ENCODE measurements around the gene PIAS1.

Gene PIAS1

DNA sequence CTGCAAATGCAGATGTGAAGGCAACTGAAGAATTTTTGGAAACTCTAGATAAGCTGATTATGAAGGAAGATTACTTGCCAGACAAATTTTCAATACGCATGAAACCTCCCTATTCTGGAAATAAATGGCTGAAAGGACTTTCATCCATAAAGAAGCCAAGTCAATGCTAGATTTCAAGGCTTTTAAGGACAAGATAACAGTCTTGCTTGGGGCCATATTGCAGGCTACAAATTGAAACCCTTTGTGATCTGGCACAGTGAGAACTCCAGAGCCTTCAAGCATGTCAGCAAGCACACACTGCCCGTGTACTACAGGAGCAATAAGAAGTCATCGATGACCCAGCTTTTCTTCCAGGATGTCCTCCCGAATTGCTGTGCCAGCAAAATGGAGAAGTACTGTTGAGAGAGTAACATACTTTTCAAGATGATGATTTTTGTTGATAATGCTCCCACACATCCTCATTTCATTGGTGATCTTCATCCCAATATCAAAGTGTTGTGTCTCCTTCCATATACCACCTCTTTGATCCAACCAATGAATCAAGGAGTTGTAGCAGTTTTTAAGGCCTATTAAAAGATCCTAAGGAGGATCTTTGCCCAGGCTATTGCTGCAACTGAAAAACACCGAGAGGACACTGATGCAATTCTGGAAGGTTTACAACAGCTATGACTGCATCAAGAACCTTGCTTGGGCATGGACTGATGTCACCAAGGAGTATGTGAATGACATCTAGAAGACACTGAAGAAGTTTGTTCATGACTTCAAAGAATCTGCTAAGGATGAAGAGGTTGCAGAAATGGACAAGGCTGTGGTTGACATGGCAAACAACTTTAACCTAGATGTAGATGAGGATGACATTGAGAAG lies 130.7 kb downstream of the PIAS1 start:
- no peak for DNase-seq (ENCODE audit: low read depth)
- H3K4me3 ChIP-seq (ENCODE audit: low read length): no peak overlapping the region
- TF ChIP-seq, protein P1, sequence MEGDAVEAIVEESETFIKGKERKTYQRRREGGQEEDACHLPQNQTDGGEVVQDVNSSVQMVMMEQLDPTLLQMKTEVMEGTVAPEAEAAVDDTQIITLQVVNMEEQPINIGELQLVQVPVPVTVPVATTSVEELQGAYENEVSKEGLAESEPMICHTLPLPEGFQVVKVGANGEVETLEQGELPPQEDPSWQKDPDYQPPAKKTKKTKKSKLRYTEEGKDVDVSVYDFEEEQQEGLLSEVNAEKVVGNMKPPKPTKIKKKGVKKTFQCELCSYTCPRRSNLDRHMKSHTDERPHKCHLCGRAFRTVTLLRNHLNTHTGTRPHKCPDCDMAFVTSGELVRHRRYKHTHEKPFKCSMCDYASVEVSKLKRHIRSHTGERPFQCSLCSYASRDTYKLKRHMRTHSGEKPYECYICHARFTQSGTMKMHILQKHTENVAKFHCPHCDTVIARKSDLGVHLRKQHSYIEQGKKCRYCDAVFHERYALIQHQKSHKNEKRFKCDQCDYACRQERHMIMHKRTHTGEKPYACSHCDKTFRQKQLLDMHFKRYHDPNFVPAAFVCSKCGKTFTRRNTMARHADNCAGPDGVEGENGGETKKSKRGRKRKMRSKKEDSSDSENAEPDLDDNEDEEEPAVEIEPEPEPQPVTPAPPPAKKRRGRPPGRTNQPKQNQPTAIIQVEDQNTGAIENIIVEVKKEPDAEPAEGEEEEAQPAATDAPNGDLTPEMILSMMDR (conservative IDR thresholded peaks at IDR 0.05; ENCODE audit: low read length): no peak

DNA sequence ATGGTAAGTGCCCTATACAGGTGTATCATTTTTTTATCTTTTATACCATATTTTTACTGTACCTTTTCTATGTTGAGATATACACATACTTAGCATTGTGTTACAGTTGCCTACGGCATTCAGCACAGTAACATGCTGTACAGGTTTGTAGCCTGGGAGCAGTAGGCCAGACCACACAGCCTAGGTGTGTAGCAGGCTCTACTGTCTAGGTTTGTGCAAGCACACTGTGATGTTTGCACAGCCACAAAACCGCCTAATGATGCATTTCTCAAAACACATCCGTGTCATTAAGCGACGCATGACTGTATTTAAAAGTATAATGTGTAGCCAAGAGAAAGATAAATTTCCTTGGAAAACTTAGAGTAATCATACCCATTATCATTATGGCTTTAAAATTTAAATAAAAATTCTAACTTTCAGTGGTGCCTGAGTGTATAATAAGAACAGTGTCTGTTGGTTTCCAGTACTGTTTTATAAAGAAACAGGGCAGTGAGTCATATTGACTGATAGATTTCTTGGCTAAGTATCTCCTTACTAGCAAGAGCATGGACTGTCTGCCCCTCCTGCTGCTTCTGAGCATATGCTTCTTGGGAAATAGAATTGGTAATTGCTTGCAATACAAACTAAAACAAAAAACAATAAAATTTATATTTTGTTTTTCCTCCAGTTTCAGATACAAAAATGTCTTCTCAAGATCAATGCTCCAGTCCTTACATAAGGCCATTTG lies 132.7 kb downstream of the PIAS1 start:
- H3K4me3 ChIP-seq (ENCODE audit: low read length): no peak overlapping the region
- DNase-seq (ENCODE audit: low read depth): peak; percentile 82
- TF ChIP-seq, protein P1 (conservative IDR thresholded peaks at IDR 0.05; ENCODE audit: low read length): no peak; the same call in 1 of the 2 replicates

DNA sequence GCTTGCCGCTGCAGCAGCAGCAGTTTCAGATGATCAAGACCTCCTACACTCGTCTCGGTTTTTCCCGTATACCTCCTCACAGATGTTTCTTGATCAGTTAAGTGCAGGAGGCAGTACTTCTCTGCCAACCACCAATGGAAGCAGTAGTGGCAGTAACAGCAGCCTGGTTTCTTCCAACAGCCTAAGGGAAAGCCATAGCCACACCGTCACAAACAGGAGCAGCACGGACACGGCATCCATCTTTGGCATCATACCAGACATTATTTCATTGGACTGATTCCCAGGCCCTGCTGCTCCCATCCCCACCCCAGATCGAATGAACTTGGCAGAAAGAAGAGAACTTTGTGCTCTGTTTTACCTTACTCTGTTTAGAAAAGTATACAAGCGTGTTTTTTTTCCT lies 133.4 kb downstream of the PIAS1 start:
- TF ChIP-seq, protein P1 (conservative IDR thresholded peaks at IDR 0.05; ENCODE audit: low read length): no peak
- peak; percentile 73 for DNase-seq (ENCODE audit: low read depth)
- H3K4me3 ChIP-seq (ENCODE audit: low read length): peak overlapping the region; percentile 15; the same call in 1 of the 2 replicates

DNA sequence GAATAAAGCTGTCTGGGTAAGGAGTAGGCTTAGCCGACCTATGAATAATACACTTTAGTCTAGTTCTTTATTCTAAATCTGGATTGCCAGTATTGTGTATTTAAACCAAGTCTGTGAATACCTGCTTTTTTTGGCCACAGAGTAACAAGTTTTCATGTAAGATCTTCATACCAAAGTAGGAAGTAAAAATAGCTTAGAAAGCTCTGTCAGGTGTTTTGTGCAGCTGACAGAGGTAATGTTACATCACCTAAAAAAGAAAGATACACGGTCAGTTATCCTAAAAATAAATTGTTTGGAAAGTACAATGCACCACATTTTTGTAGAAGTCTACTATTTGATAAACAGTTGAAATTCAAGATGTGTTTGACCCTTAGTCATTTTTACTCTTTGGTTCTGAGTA lies 134.5 kb downstream of the PIAS1 start:
- H3K4me3 ChIP-seq (ENCODE audit: low read length): no peak overlapping the region
- TF ChIP-seq, protein P1 (conservative IDR thresholded peaks at IDR 0.05; ENCODE audit: low read length): no peak
- DNase-seq (ENCODE audit: low read depth): no peak

DNA sequence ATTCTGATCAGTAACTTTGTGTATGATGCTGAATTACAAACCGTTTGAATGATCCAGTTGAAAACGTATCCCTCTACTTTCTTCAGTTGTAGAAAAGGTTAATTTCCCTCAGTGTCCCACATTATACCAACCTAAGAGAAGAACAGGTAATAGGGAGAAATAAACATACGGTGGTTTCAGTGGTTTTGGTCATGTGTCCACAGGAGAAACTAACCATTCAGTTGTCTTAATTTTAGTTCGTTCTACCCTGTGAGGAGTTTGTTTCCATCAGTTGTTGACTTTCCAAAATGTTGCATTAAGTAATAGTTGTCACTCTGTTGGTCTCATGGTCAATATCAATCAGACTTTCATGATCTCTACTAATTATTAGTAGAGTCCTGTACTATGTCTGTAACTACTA lies 135.9 kb downstream of the PIAS1 start:
- TF ChIP-seq, protein P1 (conservative IDR thresholded peaks at IDR 0.05; ENCODE audit: low read length): no peak
- DNase-seq (ENCODE audit: low read depth): no peak

DNA sequence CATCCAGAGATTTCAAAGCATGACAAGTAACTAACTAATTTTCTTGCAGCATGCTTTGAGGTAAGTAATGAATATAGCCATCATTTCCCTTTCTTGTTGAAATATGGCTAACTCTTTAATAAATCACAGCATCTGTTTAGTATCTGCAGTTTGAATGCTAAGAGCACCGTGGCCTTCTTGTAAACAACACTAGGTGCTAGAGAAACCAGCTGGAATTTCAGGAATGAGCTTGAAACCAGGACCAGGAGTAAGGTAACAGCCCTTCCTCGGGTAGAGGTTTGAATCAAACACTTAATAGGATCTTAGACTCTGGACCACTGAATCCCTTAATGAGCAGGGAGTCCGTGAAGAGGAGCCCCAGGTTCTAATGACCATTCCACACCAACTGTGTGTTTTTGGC lies 137.4 kb downstream of the PIAS1 start:
- TF ChIP-seq, protein P1 (conservative IDR thresholded peaks at IDR 0.05; ENCODE audit: low read length): no peak
- no peak for DNase-seq (ENCODE audit: low read depth)

More for the DNA sequence above, 135.9 kb downstream of the PIAS1 start:
- no peak overlapping the region for H3K4me3 ChIP-seq (ENCODE audit: low read length)

More for the DNA sequence above, 137.4 kb downstream of the PIAS1 start:
- no peak overlapping the region for H3K4me3 ChIP-seq (ENCODE audit: low read length)

Measured in AG10803 (cell line).